ENCODE data around the gene ASB13.

ASB13 gene

GRCh38 chr10:5643346-5644067 is 22.9 kb downstream of the ASB13 start:
- TF ChIP-seq, protein P1, sequence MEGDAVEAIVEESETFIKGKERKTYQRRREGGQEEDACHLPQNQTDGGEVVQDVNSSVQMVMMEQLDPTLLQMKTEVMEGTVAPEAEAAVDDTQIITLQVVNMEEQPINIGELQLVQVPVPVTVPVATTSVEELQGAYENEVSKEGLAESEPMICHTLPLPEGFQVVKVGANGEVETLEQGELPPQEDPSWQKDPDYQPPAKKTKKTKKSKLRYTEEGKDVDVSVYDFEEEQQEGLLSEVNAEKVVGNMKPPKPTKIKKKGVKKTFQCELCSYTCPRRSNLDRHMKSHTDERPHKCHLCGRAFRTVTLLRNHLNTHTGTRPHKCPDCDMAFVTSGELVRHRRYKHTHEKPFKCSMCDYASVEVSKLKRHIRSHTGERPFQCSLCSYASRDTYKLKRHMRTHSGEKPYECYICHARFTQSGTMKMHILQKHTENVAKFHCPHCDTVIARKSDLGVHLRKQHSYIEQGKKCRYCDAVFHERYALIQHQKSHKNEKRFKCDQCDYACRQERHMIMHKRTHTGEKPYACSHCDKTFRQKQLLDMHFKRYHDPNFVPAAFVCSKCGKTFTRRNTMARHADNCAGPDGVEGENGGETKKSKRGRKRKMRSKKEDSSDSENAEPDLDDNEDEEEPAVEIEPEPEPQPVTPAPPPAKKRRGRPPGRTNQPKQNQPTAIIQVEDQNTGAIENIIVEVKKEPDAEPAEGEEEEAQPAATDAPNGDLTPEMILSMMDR (IDR thresholded peaks at IDR 0.05; ENCODE audit: low read depth, low read length, missing control alignments), result no peak
- H3K4me3 ChIP-seq (replicated peaks; ENCODE audit: low read depth, low read length), result no peak overlapping the region
- no peak for DNase-seq (ENCODE audit: extremely low read depth, low read depth)

- TF ChIP-seq, protein P1 (IDR thresholded peaks at IDR 0.05; ENCODE audit: low read depth, low read length, missing control alignments), result no peak
- no peak for DNase-seq (ENCODE audit: extremely low read depth, low read depth)
- no peak overlapping the region for H3K4me3 ChIP-seq (replicated peaks; ENCODE audit: low read depth, low read length)
Measured at GRCh38 chr10:5641501-5641900, 24.9 kb downstream of the ASB13 start.

DNA sequence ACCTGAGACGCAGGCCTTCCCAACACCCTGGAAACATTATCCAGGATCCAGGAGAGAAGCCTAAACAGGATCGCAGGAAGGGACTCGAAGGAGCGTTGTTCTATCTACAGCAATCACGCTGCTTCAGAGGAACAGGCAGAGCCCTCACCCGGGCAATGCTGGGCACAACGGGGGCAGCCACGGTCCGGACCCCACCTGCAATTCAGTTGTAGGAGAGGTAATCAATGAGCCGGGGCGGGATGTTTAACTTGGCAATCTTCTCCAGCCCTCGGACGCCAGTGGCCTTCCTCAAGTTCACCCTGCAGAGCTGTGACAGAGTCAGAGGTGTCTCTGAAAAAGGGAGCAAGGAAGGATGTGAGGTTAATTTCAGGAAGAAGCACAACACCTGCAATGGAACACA is 25.9 kb downstream of the ASB13 start:
- DNase-seq (ENCODE audit: extremely low read depth, low read depth), result no peak
- TF ChIP-seq, protein P1 (IDR thresholded peaks at IDR 0.05; ENCODE audit: low read depth, low read length, missing control alignments), result no peak
- H3K4me3 ChIP-seq (replicated peaks; ENCODE audit: low read depth, low read length), result no peak overlapping the region

DNA sequence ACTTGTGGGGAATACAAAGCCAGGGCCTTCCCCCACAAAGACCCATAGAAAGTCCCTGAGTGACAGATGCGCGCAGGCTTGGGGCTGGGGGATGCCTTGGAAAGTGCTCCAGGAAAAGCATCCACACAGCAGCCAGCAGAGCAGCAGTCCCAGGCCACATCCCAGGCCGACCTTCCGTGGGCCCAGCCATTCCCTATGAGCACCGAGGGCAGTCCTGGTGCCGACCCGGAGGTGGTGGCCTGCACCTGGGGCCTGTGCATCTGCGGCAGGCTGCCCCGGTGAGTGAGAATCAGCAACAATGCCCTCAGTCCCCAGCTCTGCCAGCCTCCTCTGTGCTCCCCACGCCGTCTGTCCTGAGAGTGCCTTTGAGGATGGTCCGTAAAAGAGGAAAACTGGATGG is 26.4 kb downstream of the ASB13 start:
- H3K4me3 ChIP-seq (replicated peaks; ENCODE audit: low read depth, low read length), result no peak overlapping the region
- TF ChIP-seq, protein P1 (IDR thresholded peaks at IDR 0.05; ENCODE audit: low read depth, low read length, missing control alignments), result no peak
- no peak for DNase-seq (ENCODE audit: extremely low read depth, low read depth)

GRCh38 chr10:5639066-5639465 is 27.3 kb downstream of the ASB13 start:
- TF ChIP-seq, protein P1 (IDR thresholded peaks at IDR 0.05; ENCODE audit: low read depth, low read length, missing control alignments), result no peak
- H3K4me3 ChIP-seq (replicated peaks; ENCODE audit: low read depth, low read length), result no peak overlapping the region
- DNase-seq (ENCODE audit: extremely low read depth, low read depth), result no peak

DNA sequence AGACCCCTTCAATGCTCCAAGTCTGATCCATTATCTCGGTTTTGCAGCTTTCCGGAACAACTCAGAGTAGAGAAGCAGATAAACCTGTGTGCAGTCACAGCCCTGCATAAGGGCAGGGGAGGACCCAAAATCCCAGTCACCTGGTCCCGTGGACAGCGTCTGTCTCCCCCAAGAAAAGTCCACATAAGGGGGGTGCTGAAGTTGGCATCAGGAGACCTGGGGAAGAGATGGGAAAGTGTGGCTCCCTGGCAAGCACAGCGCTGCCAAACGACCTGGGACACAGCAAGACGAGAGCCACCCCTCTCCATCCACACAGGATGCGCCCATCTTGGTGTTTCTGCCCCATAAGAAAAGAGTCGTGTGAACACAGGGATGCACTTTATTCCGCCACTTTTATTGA is 27.9 kb downstream of the ASB13 start:
- TF ChIP-seq, protein P1 (IDR thresholded peaks at IDR 0.05; ENCODE audit: low read depth, low read length, missing control alignments), result no peak
- DNase-seq (ENCODE audit: extremely low read depth, low read depth), result no peak
- H3K4me3 ChIP-seq (replicated peaks; ENCODE audit: low read depth, low read length), result no peak overlapping the region

- H3K4me3 ChIP-seq (replicated peaks; ENCODE audit: low read depth, low read length), result no peak overlapping the region
- TF ChIP-seq, protein P1 (IDR thresholded peaks at IDR 0.05; ENCODE audit: low read depth, low read length, missing control alignments), result no peak
- DNase-seq (ENCODE audit: extremely low read depth, low read depth), result peak; percentile 82
Measured at GRCh38 chr10:5634918-5635317, 31.5 kb downstream of the ASB13 start.
